Adrenal gland (tissue), 12 donors: ENCODE data around the gene COL6A1. TPM values are rescaled to one million over a fixed set of nuclear protein-coding genes. Genes with fewer than 3 reads are reported as not detected.

Source experiments
- DNase-seq, 7 donors: peaks; one replicate each; pipeline ENCODE4 v3.0.0-alpha.2; 2019 to 2020
- H3K27ac ChIP-seq, 5 donors: fragments of 200-600 bp; sonication (generic) in 4 of 5; 1 replicate in 3 of 5; 2 replicates in 2 of 5; pipeline versions ENCODE4 v1.5.1 to v1.8.0; 2016 to 2020; ENCODE audit warnings: mild to moderate bottlenecking in 1 of 5
- H3K27me3 ChIP-seq: fragments of 200-600 bp; 2 replicates; pipeline ENCODE4 v1.8.0; 2021
- H3K36me3 ChIP-seq, 2 donors: fragments of 200-600 bp; replicated peaks in 1 of 2; 1 replicate in 1 of 2; 2 replicates in 1 of 2; pipeline versions ENCODE4 v1.5.1 to v1.8.0; 2018 to 2022
- H3K4me1 ChIP-seq, 2 donors: fragments of 200-600 bp; replicated peaks in 1 of 2; 1 replicate in 1 of 2; 2 replicates in 1 of 2; pipeline versions ENCODE4 v1.5.1 to v1.8.0; 2018 to 2021
- H3K4me3 ChIP-seq, 4 donors: fragments of 200-600 bp; sonication (generic) in 3 of 4; one replicate each; pipeline ENCODE4 v1.5.1; 2016 to 2018
- H3K9me3 ChIP-seq, 3 donors: fragments of 200-600 bp; sonication (generic) in 1 of 3; replicated peaks in 1 of 3; 1 replicate in 2 of 3; 2 replicates in 1 of 3; pipeline versions ENCODE4 v1.5.1 to v1.8.0; 2016 to 2021
- CTCF ChIP-seq, 6 experiments: fragments of 450-650 bp in 4 of 6; fragments of 200-600 bp in 2 of 6; sonication (generic) in 1 of 6; IDR thresholded peaks; 1 replicate in 5 of 6; 2 replicates in 1 of 6; pipeline versions ENCODE4 v1.5.1 to v1.8.0; 2016 to 2021; ENCODE audit warnings: antibody characterized with exemption in 6 of 6, mild to moderate bottlenecking in 2 of 6, moderate library complexity in 1 of 6
- POLR2A ChIP-seq, 2 donors: fragments of 450-650 bp; IDR thresholded peaks; one replicate each; pipeline ENCODE4 v1.6.1; 2017; ENCODE audit warnings: antibody characterized with exemption in 2 of 2, mild to moderate bottlenecking in 2 of 2, moderate library complexity in 1 of 2
- WGBS, 4 donors: extraction: QIAGEN DNeasy Blood & Tissue Kit in 2 of 4; methylation state at CpG; one replicate each; pipeline versions ENCODE4 v1.1.5 to v1.1.7; 2013 to 2017; 5-methylcytosine and 5-hydroxymethylcytosine counted together
- intact Hi-C, 2 donors: fragments of 100-400 bp; cut with DNase I; formaldehyde crosslinking; loops; one replicate each; pipeline versions ENCODE4 v1.14.1 to v1.15.0; 2022 to 2023
- polyA plus RNA-seq, 3 donors: library from polyadenylated mRNA; stranded (reverse); fragments of 200-250 nt in 2 of 3; fragments of 350-450 nt in 1 of 3; fragmentation: Illumina TruSeq in 1 of 3; extraction: RNeasy Lipid Tissue Mini Kit (QIAGEN cat#74804) in 1 of 3; gene quantifications; one replicate each; pipeline ENCODE4 v1.2.3, GENCODE V29; 2013 to 2014
- total RNA-seq, 9 donors: library from RNA; depleted of rRNA in 4 of 9; stranded (reverse); fragments of >200 nt in 4 of 9; fragments of 120-200 nt in 1 of 9; fragmentation: NEBNext Ultra II Directional in 1 of 9; extraction: Animal tissue kit (Norgen Biotek cat#: 25700) in 1 of 9; gene quantifications; one replicate each; pipeline versions ENCODE4 v1.1.0 to v1.2.4, GENCODE V29; 2013 to 2023
- donor health status: healthy with polysubstance abuse.
- donor health status: Bipolar disorder and iron deficiency.
- donor health status: DM: yes; HTN: yes; CAD: no.
- donor health status: DM: no; HTN: no; CAD: no.
- donor health status: DM: no; HTN: no; CAD: no.
- donor health status: DM: yes; HTN: yes; CAD: no.

COL6A1 gene
- total and polyA plus RNA-seq, 12 donors, result 22.3 to 490 (median 151) TPM

GRCh38 chr21:45938453-45938755 lies 43.2 kb upstream of the COL6A1 start:
- DNase-seq, result no peak
- H3K36me3 ChIP-seq, result no peaks in the 10 kb centered on the region
- H3K27me3 ChIP-seq, result no peaks in the 10 kb centered on the region
- H3K4me3 ChIP-seq, result no peak overlapping the region
- 78 to 100% (median 97%) methylated on average over 1 of the region's 1 CpG for WGBS, 4 donors
- TF ChIP-seq POLR2A (IDR thresholded peaks at IDR 0.05) (no peak), CTCF (IDR thresholded peaks at IDR 0.05) (no peak)
- peaks cover 0 to 10% (median 0%) of the 10 kb centered on the region in 3 donors for H3K9me3 ChIP-seq
- H3K4me1 ChIP-seq, result no peaks in the 10 kb centered on the region
- intact Hi-C loops, result no loop called here
- H3K27ac ChIP-seq, result no peak overlapping the region

GRCh38 chr21:45938811-45939520 lies 42.6 kb upstream of the COL6A1 start:
- Histone ChIP-seq H3K4me1 (no peaks in the 10 kb centered on the region), H3K4me3 (no peak overlapping the region), H3K36me3 (no peaks in the 10 kb centered on the region), H3K9me3 (peaks cover 0 to 10% (median 0%) of the 10 kb centered on the region in 3 donors), H3K27me3 (no peaks in the 10 kb centered on the region), H3K27ac (no peak overlapping the region)
- TF ChIP-seq POLR2A (IDR thresholded peaks at IDR 0.05) (no peak), CTCF (IDR thresholded peaks at IDR 0.05) (no peak)
- 84 to 98% (median 88%) methylated on average over 8 to 17 of the region's 17 CpGs for whole genome bisulfite sequencing, 4 donors
- intact Hi-C loops, result no loop called here
- DNase-seq, result no peak

GRCh38 chr21:45939521-45940045 lies 42.0 kb upstream of the COL6A1 start:
- Histone ChIP-seq H3K9me3 (peaks cover 0 to 10% (median 0%) of the 10 kb centered on the region in 3 donors), H3K4me1 (no peaks in the 10 kb centered on the region), H3K4me3 (no peak overlapping the region), H3K27ac (no peak overlapping the region), H3K27me3 (no peaks in the 10 kb centered on the region), H3K36me3 (no peaks in the 10 kb centered on the region)
- intact Hi-C loops, result no loop called here
- 78 to 100% (median 87%) methylated on average over 6 to 15 of the region's 15 CpGs for whole genome bisulfite sequencing, 4 donors
- DNase-seq, result no peak
- TF ChIP-seq POLR2A (IDR thresholded peaks at IDR 0.05) (no peak), CTCF (IDR thresholded peaks at IDR 0.05) (no peak)

- WGBS, 4 donors, result 90 to 93% (median 92%) methylated on average over 16 to 20 of the region's 20 CpGs
- H3K9me3 ChIP-seq, result peaks cover 0 to 10% (median 0%) of the 10 kb centered on the region in 3 donors
- no peak for DNase-seq
- H3K27ac ChIP-seq, result no peak overlapping the region
- no peak overlapping the region for H3K4me3 ChIP-seq
- no peaks in the 10 kb centered on the region for H3K4me1 ChIP-seq
- no peaks in the 10 kb centered on the region for H3K27me3 ChIP-seq
- TF ChIP-seq POLR2A (IDR thresholded peaks at IDR 0.05), result no peak
- TF ChIP-seq CTCF (IDR thresholded peaks at IDR 0.05), result no peak
- H3K36me3 ChIP-seq, result no peaks in the 10 kb centered on the region
- intact Hi-C loops, result no loop called here
These were observed 41.5 kb upstream of the COL6A1 start for GRCh38 chr21:45940091-45940490.
